HEK293 (cell line): ENCODE data around the gene S1PR5.

ENCODE experiments used
- GLI4 ChIP-seq: fragments of 450-650 bp; formaldehyde crosslinking; IDR thresholded peaks from 2 replicates; pipeline ENCODE4 v1.5.1; 2016; ENCODE audit warnings: missing biosample characterization, missing genetic modification characterization
- KLF7 ChIP-seq: fragments of 450-650 bp; formaldehyde crosslinking; IDR thresholded peaks from 2 replicates; pipeline ENCODE4 v1.5.1; 2016; ENCODE audit warnings: missing biosample characterization, missing genetic modification characterization, borderline replicate concordance
- MYNN ChIP-seq: fragments of 450-650 bp; formaldehyde crosslinking; IDR thresholded peaks from 2 replicates; pipeline ENCODE4 v1.5.1; 2016; ENCODE audit warnings: missing biosample characterization, missing genetic modification characterization, borderline replicate concordance
- SCRT1 ChIP-seq: fragments of 450-650 bp; formaldehyde crosslinking; IDR thresholded peaks from 2 replicates; pipeline ENCODE4 v1.5.1; 2016; ENCODE audit warnings: missing biosample characterization, missing genetic modification characterization, borderline replicate concordance
- SP3 ChIP-seq: fragments of 450-650 bp; formaldehyde crosslinking; IDR thresholded peaks from 2 replicates; pipeline ENCODE4 v1.5.1; 2016; ENCODE audit warnings: missing biosample characterization, missing genetic modification characterization
- TCF7L2 ChIP-seq: IDR thresholded peaks from 2 replicates; pipeline ENCODE4 v1.6.1; 2011; ENCODE audit warnings: low read depth, mild to moderate bottlenecking, inconsistent platforms, low read length, moderate library complexity, borderline replicate concordance
- ZBTB48 ChIP-seq: fragments of 450-650 bp; formaldehyde crosslinking; IDR thresholded peaks from 2 replicates; pipeline ENCODE4 v1.5.1; 2016; ENCODE audit warnings: missing biosample characterization, missing genetic modification characterization
- ZBTB7A ChIP-seq: fragments of 450-650 bp; formaldehyde crosslinking; IDR thresholded peaks from 2 replicates; pipeline ENCODE4 v1.5.1; 2016; ENCODE audit warnings: low read depth, missing biosample characterization, missing genetic modification characterization
- ZNF133 ChIP-seq: fragments of 450-650 bp; formaldehyde crosslinking; IDR thresholded peaks from 2 replicates; pipeline ENCODE4 v1.5.1; 2016; ENCODE audit warnings: missing biosample characterization, missing genetic modification characterization
- ZNF140 ChIP-seq: fragments of 450-650 bp; formaldehyde crosslinking; IDR thresholded peaks from 2 replicates; pipeline ENCODE4 v1.5.1; 2016; ENCODE audit warnings: missing biosample characterization, missing genetic modification characterization
- ZNF169 ChIP-seq: fragments of 450-650 bp; formaldehyde crosslinking; IDR thresholded peaks from 2 replicates; pipeline ENCODE4 v1.5.1; 2016; ENCODE audit warnings: missing biosample characterization, missing genetic modification characterization
- ZNF324 ChIP-seq: fragments of 450-650 bp; formaldehyde crosslinking; IDR thresholded peaks from 2 replicates; pipeline ENCODE4 v1.5.1; 2016; ENCODE audit warnings: missing biosample characterization, missing genetic modification characterization
- ZNF335 ChIP-seq: fragments of 450-650 bp; formaldehyde crosslinking; conservative IDR thresholded peaks from 2 replicates; pipeline ENCODE4 v1.5.1; 2016; ENCODE audit warnings: missing biosample characterization, missing genetic modification characterization
- ZNF350 ChIP-seq: fragments of 450-650 bp; formaldehyde crosslinking; IDR thresholded peaks from 2 replicates; pipeline ENCODE4 v1.5.0; 2017; ENCODE audit warnings: missing biosample characterization, mild to moderate bottlenecking, missing genetic modification characterization
- ZNF394 ChIP-seq: fragments of 450-650 bp; formaldehyde crosslinking; IDR thresholded peaks from 2 replicates; pipeline ENCODE4 v1.5.1; 2016; ENCODE audit warnings: missing biosample characterization, missing genetic modification characterization, mild to moderate bottlenecking, moderate library complexity, borderline replicate concordance
- ZNF433 ChIP-seq: fragments of 450-650 bp; formaldehyde crosslinking; IDR thresholded peaks from 2 replicates; pipeline ENCODE4 v1.5.1; 2016; ENCODE audit warnings: missing biosample characterization, missing genetic modification characterization, low read depth
- ZNF560 ChIP-seq: fragments of 450-650 bp; formaldehyde crosslinking; IDR thresholded peaks from 2 replicates; pipeline ENCODE4 v1.5.1; 2017; ENCODE audit warnings: missing biosample characterization, missing genetic modification characterization, borderline replicate concordance
- ZNF660 ChIP-seq: fragments of 450-650 bp; IDR thresholded peaks from 2 replicates; pipeline ENCODE4 v1.5.1; 2018; ENCODE audit warnings: missing biosample characterization, mild to moderate bottlenecking, missing genetic modification characterization
- ZNF76 ChIP-seq: fragments of 450-650 bp; formaldehyde crosslinking; IDR thresholded peaks from 2 replicates; pipeline ENCODE4; 2016; ENCODE audit warnings: low read depth, missing biosample characterization, missing genetic modification characterization, borderline replicate concordance
- ZNF768 ChIP-seq: fragments of 450-650 bp; formaldehyde crosslinking; IDR thresholded peaks from 2 replicates; pipeline ENCODE4 v1.5.1; 2018; ENCODE audit warnings: missing biosample characterization, mild to moderate bottlenecking, missing genetic modification characterization
- TF ChIP-seq, protein P1 (sequence below): fragments of 450-650 bp; formaldehyde crosslinking; IDR thresholded peaks from 2 replicates; pipeline ENCODE4 v1.5.1; 2016; ENCODE audit warnings: missing biosample characterization, missing genetic modification characterization
- TF ChIP-seq, protein P2 (sequence below): fragments of 450-650 bp; formaldehyde crosslinking; optimal IDR thresholded peaks from 2 replicates; pipeline ENCODE3; 2016; ENCODE audit warnings: missing biosample characterization, mild to moderate bottlenecking, missing genetic modification characterization
- TF ChIP-seq, protein P3 (sequence below): fragments of 450-650 bp; formaldehyde crosslinking; IDR thresholded peaks from 2 replicates; pipeline ENCODE4 v1.5.1; 2016; ENCODE audit warnings: missing biosample characterization, missing genetic modification characterization
- TF ChIP-seq, protein P4 (sequence below): fragments of 450-650 bp; formaldehyde crosslinking; IDR thresholded peaks from 2 replicates; pipeline ENCODE4 v1.5.1; 2016; ENCODE audit warnings: missing biosample characterization, missing genetic modification characterization
- TF ChIP-seq, protein P5 (sequence below): fragments of 450-650 bp; formaldehyde crosslinking; IDR thresholded peaks from 2 replicates; pipeline ENCODE4 v1.5.1; 2016; ENCODE audit warnings: missing biosample characterization, missing genetic modification characterization
- TF ChIP-seq, protein P6 (sequence below): fragments of 450-650 bp; formaldehyde crosslinking; IDR thresholded peaks from 2 replicates; pipeline ENCODE4 v1.5.1; 2016; ENCODE audit warnings: missing biosample characterization, missing genetic modification characterization

Gene S1PR5

DNA sequence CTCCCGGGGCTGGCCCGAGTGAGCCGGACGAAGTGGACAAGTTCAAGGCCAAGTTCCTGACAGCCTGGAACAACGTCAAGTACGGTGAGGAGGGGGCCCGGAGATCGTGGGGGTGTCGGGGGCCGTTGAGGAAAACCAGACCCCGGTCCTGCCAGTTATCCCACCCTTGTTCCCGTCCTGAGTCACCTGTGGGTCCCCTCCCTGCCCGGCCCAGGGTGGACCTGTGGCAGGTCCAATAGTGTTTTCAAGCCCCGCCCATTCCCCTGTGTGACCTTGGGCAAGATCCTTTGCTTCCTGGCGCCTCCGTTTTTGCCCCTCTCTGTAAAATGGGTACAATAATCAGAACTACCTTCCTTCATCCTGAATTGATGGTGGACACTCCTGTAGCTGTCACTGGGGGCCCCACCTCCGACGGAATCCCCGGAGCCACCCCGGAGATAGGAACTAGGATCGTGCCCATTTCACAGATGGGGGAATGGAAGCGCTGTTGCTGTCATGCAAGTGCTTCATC, 27.1 kb upstream of the S1PR5 start (continued):
- TF ChIP-seq ZBTB7A (peak; percentile 24; the same call in 1 of the 2 replicates), ZNF133 (tag by site-specific recombination) (no peak), ZNF140 (tag by site-specific recombination) (no peak), ZNF660 (tag by site-specific recombination) (0 out of 2 replicates have a peak, but pooled peaks have one; percentile 7), ZBTB48 (tag by site-specific recombination) (no peak), SCRT1 (tag by site-specific recombination) (peak; percentile 79; the same call in 1 of the 2 replicates), ZNF335 (tag by site-specific recombination) (peak; percentile 88), ZNF350 (tag by site-specific recombination) (no peak), GLI4 (tag by site-specific recombination) (no peak), TCF7L2 (no peak), ZNF394 (no peak), ZNF324 (tag by site-specific recombination) (no peak), ZNF169 (tag by site-specific recombination) (no peak), ZNF433 (tag by site-specific recombination) (no peak), ZNF560 (no peak), SP3 (tag by site-specific recombination) (no peak), MYNN (tag by site-specific recombination) (no peak), ZNF76 (no peak), KLF7 (tag by site-specific recombination) (0 out of 2 replicates have a peak, but pooled peaks have one; percentile 15), ZNF768 (tag by site-specific recombination) (peak; percentile 70)
- TF ChIP-seq, protein P1, sequence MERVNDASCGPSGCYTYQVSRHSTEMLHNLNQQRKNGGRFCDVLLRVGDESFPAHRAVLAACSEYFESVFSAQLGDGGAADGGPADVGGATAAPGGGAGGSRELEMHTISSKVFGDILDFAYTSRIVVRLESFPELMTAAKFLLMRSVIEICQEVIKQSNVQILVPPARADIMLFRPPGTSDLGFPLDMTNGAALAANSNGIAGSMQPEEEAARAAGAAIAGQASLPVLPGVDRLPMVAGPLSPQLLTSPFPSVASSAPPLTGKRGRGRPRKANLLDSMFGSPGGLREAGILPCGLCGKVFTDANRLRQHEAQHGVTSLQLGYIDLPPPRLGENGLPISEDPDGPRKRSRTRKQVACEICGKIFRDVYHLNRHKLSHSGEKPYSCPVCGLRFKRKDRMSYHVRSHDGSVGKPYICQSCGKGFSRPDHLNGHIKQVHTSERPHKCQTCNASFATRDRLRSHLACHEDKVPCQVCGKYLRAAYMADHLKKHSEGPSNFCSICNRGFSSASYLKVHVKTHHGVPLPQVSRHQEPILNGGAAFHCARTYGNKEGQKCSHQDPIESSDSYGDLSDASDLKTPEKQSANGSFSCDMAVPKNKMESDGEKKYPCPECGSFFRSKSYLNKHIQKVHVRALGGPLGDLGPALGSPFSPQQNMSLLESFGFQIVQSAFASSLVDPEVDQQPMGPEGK, result peak; percentile 35
- TF ChIP-seq, protein P2, sequence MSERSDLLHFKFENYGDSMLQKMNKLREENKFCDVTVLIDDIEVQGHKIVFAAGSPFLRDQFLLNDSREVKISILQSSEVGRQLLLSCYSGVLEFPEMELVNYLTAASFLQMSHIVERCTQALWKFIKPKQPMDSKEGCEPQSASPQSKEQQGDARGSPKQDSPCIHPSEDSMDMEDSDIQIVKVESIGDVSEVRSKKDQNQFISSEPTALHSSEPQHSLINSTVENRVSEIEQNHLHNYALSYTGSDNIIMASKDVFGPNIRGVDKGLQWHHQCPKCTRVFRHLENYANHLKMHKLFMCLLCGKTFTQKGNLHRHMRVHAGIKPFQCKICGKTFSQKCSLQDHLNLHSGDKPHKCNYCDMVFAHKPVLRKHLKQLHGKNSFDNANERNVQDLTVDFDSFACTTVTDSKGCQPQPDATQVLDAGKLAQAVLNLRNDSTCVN (tag by site-specific recombination), result no peak
- TF ChIP-seq, protein P3, sequence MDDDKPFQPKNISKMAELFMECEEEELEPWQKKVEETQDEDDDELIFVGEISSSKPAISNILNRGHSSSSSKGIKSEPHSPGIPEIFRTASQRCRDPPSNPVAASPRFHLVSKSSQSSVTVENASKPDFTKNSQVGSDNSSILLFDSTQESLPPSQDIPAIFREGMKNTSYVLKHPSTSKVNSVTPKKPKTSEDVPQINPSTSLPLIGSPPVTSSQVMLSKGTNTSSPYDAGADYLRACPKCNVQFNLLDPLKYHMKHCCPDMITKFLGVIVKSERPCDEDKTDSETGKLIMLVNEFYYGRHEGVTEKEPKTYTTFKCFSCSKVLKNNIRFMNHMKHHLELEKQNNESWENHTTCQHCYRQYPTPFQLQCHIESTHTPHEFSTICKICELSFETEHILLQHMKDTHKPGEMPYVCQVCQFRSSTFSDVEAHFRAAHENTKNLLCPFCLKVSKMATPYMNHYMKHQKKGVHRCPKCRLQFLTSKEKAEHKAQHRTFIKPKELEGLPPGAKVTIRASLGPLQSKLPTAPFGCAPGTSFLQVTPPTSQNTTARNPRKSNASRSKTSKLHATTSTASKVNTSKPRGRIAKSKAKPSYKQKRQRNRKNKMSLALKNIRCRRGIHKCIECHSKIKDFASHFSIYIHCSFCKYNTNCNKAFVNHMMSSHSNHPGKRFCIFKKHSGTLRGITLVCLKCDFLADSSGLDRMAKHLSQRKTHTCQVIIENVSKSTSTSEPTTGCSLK (tag by site-specific recombination), result no peak
- TF ChIP-seq, protein P4, sequence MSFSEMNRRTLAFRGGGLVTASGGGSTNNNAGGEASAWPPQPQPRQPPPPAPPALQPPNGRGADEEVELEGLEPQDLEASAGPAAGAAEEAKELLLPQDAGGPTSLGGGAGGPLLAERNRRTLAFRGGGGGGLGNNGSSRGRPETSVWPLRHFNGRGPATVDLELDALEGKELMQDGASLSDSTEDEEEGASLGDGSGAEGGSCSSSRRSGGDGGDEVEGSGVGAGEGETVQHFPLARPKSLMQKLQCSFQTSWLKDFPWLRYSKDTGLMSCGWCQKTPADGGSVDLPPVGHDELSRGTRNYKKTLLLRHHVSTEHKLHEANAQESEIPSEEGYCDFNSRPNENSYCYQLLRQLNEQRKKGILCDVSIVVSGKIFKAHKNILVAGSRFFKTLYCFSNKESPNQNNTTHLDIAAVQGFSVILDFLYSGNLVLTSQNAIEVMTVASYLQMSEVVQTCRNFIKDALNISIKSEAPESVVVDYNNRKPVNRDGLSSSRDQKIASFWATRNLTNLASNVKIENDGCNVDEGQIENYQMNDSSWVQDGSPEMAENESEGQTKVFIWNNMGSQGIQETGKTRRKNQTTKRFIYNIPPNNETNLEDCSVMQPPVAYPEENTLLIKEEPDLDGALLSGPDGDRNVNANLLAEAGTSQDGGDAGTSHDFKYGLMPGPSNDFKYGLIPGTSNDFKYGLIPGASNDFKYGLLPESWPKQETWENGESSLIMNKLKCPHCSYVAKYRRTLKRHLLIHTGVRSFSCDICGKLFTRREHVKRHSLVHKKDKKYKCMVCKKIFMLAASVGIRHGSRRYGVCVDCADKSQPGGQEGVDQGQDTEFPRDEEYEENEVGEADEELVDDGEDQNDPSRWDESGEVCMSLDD (tag by site-specific recombination), result no peak
- TF ChIP-seq, protein P5, sequence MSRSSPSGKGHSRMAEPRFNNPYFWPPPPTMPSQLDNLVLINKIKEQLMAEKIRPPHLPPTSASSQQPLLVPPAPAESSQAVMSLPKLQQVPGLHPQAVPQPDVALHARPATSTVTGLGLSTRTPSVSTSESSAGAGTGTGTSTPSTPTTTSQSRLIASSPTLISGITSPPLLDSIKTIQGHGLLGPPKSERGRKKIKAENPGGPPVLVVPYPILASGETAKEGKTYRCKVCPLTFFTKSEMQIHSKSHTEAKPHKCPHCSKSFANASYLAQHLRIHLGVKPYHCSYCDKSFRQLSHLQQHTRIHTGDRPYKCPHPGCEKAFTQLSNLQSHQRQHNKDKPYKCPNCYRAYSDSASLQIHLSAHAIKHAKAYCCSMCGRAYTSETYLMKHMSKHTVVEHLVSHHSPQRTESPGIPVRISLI (tag by site-specific recombination), result no peak
- TF ChIP-seq, protein P6, sequence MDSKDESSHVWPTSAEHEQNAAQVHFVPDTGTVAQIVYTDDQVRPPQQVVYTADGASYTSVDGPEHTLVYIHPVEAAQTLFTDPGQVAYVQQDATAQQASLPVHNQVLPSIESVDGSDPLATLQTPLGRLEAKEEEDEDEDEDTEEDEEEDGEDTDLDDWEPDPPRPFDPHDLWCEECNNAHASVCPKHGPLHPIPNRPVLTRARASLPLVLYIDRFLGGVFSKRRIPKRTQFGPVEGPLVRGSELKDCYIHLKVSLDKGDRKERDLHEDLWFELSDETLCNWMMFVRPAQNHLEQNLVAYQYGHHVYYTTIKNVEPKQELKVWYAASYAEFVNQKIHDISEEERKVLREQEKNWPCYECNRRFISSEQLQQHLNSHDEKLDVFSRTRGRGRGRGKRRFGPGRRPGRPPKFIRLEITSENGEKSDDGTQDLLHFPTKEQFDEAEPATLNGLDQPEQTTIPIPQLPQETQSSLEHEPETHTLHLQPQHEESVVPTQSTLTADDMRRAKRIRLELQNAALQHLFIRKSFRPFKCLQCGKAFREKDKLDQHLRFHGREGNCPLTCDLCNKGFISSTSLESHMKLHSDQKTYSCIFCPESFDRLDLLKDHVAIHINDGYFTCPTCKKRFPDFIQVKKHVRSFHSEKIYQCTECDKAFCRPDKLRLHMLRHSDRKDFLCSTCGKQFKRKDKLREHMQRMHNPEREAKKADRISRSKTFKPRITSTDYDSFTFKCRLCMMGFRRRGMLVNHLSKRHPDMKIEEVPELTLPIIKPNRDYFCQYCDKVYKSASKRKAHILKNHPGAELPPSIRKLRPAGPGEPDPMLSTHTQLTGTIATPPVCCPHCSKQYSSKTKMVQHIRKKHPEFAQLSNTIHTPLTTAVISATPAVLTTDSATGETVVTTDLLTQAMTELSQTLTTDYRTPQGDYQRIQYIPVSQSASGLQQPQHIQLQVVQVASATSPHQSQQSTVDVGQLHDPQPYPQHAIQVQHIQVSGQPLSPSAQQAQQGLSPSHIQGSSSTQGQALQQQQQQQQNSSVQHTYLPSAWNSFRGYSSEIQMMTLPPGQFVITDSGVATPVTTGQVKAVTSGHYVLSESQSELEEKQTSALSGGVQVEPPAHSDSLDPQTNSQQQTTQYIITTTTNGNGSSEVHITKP (tag by site-specific recombination), result no peak
